Stomach smooth muscle (tissue), 2 donors: ENCODE data around the gene LINGO3.

Experiments used
- H3K27ac ChIP-seq: one replicate; pipeline ENCODE4 v1.7.0; 2013; ENCODE audit warnings: mild to moderate bottlenecking, low read length, inconsistent platforms
- H3K27me3 ChIP-seq, 2 donors: one replicate each; pipeline ENCODE4 v1.7.0; 2013; ENCODE audit warnings: low read length in 2 of 2; ENCODE audit not compliant: insufficient read depth in 2 of 2, control insufficient read depth in 1 of 2
- H3K36me3 ChIP-seq, 2 donors: one replicate each; pipeline ENCODE4 v1.7.0; 2013; ENCODE audit warnings: low read length in 2 of 2; ENCODE audit not compliant: control insufficient read depth in 2 of 2, insufficient read depth in 2 of 2
- H3K4me1 ChIP-seq: one replicate; pipeline ENCODE4 v1.7.0; 2013; ENCODE audit warnings: low read length; ENCODE audit not compliant: control insufficient read depth, insufficient read depth
- H3K4me3 ChIP-seq, 2 donors: one replicate each; pipeline ENCODE4 v1.7.0; 2013; ENCODE audit warnings: low read length in 2 of 2
- H3K9ac ChIP-seq, 2 donors: one replicate each; pipeline ENCODE4 v1.7.0; 2013; ENCODE audit warnings: low read length in 2 of 2, mild to moderate bottlenecking in 1 of 2
- H3K9me3 ChIP-seq, 2 donors: one replicate each; pipeline ENCODE4 v1.7.0; 2013; ENCODE audit warnings: low read length in 2 of 2; ENCODE audit not compliant: control insufficient read depth in 2 of 2
- donor health status: healthy.
- donor health status: Pancreatic carcinoma.

Gene LINGO3

GRCh38 chr19:2315818-2316353, 7.9 kb upstream of the LINGO3 start:
- H3K27ac ChIP-seq: no peak overlapping the region
- no peak overlapping the region for H3K9ac ChIP-seq
- peaks cover 4 to 10% of the 10 kb centered on the region in 2 donors for H3K27me3 ChIP-seq
- H3K36me3 ChIP-seq: no peaks in the 10 kb centered on the region
- no peak overlapping the region for H3K4me3 ChIP-seq
- peaks cover 5 to 11% of the 10 kb centered on the region in 2 donors for H3K9me3 ChIP-seq
- no peaks in the 10 kb centered on the region for H3K4me1 ChIP-seq

- no peaks in the 10 kb centered on the region for H3K36me3 ChIP-seq
- H3K9ac ChIP-seq: no peak overlapping the region
- H3K4me1 ChIP-seq: no peaks in the 10 kb centered on the region
- no peak overlapping the region for H3K27ac ChIP-seq
- H3K9me3 ChIP-seq: peaks cover 5 to 11% of the 10 kb centered on the region in 2 donors
- H3K4me3 ChIP-seq: no peak overlapping the region
- H3K27me3 ChIP-seq: peaks cover 6 to 13% of the 10 kb centered on the region in 2 donors
Observed at GRCh38 chr19:2315121-2315817, 7.3 kb upstream of the LINGO3 start.

- H3K9ac ChIP-seq: no peak overlapping the region
- H3K27ac ChIP-seq: no peak overlapping the region
- peaks cover 5 to 11% of the 10 kb centered on the region in 2 donors for H3K9me3 ChIP-seq
- no peaks in the 10 kb centered on the region for H3K36me3 ChIP-seq
- H3K27me3 ChIP-seq: peaks cover 20 to 28% of the 10 kb centered on the region in 2 donors
- H3K4me3 ChIP-seq: no peak overlapping the region
- H3K4me1 ChIP-seq: no peaks in the 10 kb centered on the region
Observed at GRCh38 chr19:2312820-2313501, 5.0 kb upstream of the LINGO3 start.

GRCh38 chr19:2311093-2311492, 3.1 kb upstream of the LINGO3 start:
- Histone ChIP-seq H3K36me3 (no peaks in the 10 kb centered on the region), H3K27me3 (peaks cover 31 to 46% of the 10 kb centered on the region in 2 donors), H3K9ac (no peak overlapping the region), H3K4me3 (no peak overlapping the region), H3K4me1 (peaks cover 3% of the 10 kb centered on the region), H3K27ac (no peak overlapping the region), H3K9me3 (peaks cover 5 to 11% of the 10 kb centered on the region in 2 donors)

- Histone ChIP-seq H3K4me1 (peaks cover 3% of the 10 kb centered on the region), H3K9me3 (peaks cover 1 to 4% of the 10 kb centered on the region in 2 donors), H3K4me3 (no peak overlapping the region), H3K27ac (no peak overlapping the region), H3K9ac (no peak overlapping the region), H3K27me3 (peaks cover 34 to 46% of the 10 kb centered on the region in 2 donors), H3K36me3 (no peaks in the 10 kb centered on the region)
Observed at GRCh38 chr19:2309734-2310362, 1.9 kb upstream of the LINGO3 start.

DNA sequence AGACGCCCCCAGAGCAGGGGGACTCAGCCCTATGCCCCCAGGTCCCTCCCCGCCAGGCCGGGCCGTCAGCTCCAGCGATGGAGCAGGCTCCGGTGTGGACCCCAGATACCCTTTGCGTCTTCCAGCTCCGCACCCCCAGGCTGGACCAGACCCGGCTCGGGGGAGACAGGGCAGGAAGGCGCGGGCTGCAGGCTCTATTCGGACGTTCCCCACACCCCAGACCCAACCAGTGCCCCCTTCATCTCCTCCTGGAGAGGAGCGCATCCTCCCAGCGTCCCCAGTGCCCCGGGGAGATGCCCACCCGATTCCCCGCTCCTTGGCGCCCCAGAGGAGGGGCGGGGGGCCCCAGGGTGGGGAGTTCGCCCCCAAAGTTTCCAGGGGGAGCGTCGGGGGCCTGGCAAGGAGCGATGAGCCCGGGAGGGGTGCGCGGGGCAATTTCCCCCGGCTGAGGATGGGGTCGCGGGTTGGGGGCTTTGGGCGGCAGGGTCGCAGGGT, 389 bp downstream of the LINGO3 start:
- no peaks in the 10 kb centered on the region for H3K9me3 ChIP-seq
- H3K27ac ChIP-seq: no peak overlapping the region
- peak overlapping the region in 1 of 2 donors; percentile 29 for H3K4me3 ChIP-seq
- no peaks in the 10 kb centered on the region for H3K36me3 ChIP-seq
- peaks cover 5% of the 10 kb centered on the region for H3K4me1 ChIP-seq
- H3K9ac ChIP-seq: no peak overlapping the region
- peaks cover 43 to 50% of the 10 kb centered on the region in 2 donors for H3K27me3 ChIP-seq

- H3K9ac ChIP-seq: no peak overlapping the region
- H3K27ac ChIP-seq: no peak overlapping the region
- no peaks in the 10 kb centered on the region for H3K36me3 ChIP-seq
- no peak overlapping the region for H3K4me3 ChIP-seq
- peaks cover 46 to 49% of the 10 kb centered on the region in 2 donors for H3K27me3 ChIP-seq
- H3K4me1 ChIP-seq: peaks cover 10% of the 10 kb centered on the region
- no peaks in the 10 kb centered on the region for H3K9me3 ChIP-seq
Observed at GRCh38 chr19:2306971-2307370, 983 bp downstream of the LINGO3 start.

DNA sequence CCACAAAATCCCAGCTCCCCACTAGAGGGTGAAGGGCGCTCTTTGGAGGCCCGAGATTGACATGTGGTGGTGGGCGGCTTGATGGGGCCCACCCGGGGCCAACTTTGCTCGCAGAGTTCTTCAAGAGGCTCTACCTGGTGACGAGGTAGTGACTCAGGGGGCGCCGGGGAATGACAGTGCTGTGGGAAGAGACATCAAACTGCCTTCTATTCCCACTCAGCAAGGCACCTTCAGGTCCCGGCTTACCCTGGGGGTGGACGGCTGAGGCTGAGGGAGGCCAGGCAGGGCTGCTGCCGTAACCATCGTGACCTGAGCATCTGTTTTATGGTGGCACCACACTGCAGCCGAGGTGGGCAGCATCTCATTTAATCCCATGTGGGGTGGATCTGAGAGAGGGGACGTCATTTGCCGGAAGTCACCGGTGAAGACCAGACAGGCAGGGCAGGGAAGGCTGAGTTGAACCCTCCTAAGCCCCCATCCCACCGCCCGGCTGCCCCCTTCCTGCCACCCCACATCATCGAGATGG, 1.6 kb downstream of the LINGO3 start:
- H3K9me3 ChIP-seq: no peaks in the 10 kb centered on the region
- peaks cover 10% of the 10 kb centered on the region for H3K4me1 ChIP-seq
- H3K4me3 ChIP-seq: no peak overlapping the region
- peaks cover 46 to 49% of the 10 kb centered on the region in 2 donors for H3K27me3 ChIP-seq
- no peaks in the 10 kb centered on the region for H3K36me3 ChIP-seq
- H3K27ac ChIP-seq: no peak overlapping the region
- H3K9ac ChIP-seq: no peak overlapping the region

DNA sequence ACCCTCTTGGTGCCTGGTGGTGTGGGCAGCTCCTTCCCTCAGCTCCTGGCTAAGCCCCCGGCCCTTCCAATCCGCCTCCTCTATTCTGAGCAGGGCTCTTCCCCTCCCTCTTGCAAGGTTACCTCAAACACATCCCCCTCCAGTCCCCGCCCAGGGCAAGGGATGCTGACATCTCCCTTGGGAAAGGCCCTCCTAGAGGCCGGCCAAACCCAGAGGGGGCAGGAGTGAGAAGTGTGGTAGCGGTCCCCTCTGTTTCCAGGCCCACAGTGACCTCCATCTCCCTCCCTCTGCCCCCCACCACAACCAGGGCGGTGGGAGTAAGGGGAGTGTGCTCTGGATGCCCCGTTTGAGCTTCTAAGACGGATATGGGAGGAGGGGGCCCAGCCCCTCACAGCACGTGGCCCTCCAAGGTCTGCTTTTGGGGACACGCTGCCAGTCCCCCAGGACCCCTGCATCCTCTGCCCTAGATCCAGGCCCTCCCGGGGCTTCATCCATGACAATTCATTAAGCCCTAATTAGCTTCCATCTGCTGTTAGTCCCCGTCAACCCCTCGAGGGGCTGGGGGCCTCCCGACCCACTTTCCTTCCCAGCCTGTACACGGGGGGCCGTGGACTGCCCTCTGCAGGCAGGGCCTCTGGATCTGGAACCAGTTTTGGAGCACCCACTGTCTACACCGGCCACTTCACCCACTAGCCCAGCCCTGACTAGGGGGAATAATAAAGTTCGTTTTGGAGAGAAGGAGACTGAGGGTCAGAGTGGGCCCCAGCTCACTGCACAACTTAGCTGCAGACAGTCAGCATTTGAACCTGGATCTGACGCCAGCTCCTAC, 2.3 kb downstream of the LINGO3 start:
- Histone ChIP-seq H3K9ac (no peak overlapping the region), H3K36me3 (no peaks in the 10 kb centered on the region), H3K27me3 (peaks cover 46 to 49% of the 10 kb centered on the region in 2 donors), H3K4me3 (no peak overlapping the region), H3K9me3 (no peaks in the 10 kb centered on the region), H3K27ac (no peak overlapping the region), H3K4me1 (peaks cover 10% of the 10 kb centered on the region)
